MM.1S (cell line): ENCODE measurements around the gene TSHZ3.

Experiments used
- DNase-seq: peaks from one replicate; pipeline ENCODE4 v3.0.0-alpha.2; 2015
- H2AFZ ChIP-seq: fragments of 300-600 bp; sonication (generic); 2 replicates; pipeline ENCODE4 v1.6.0; 2016; ENCODE audit warnings: antibody characterized with exemption, low read length
- H3F3A ChIP-seq: fragments of 300-600 bp; sonication (generic); 2 replicates; pipeline ENCODE4 v1.6.1; 2016; ENCODE audit warnings: mild to moderate bottlenecking, antibody characterized with exemption, low read length, moderate library complexity, mixed read lengths; ENCODE audit not compliant: insufficient read depth
- H3K27ac ChIP-seq: fragments of 300-600 bp; sonication (generic); 2 replicates; pipeline ENCODE4 v1.5.1; 2016; ENCODE audit warnings: mild to moderate bottlenecking, low read length
- H3K27me3 ChIP-seq: fragments of 300-600 bp; sonication (generic); replicated peaks from 2 replicates; pipeline ENCODE4 v1.6.0; 2016; ENCODE audit warnings: low read length; ENCODE audit not compliant: insufficient read depth
- H3K36me3 ChIP-seq: fragments of 300-600 bp; sonication (generic); replicated peaks from 2 replicates; pipeline ENCODE4 v1.6.1; 2016; ENCODE audit warnings: mild to moderate bottlenecking, low read length, mixed read lengths; ENCODE audit not compliant: insufficient read depth
- H3K4me1 ChIP-seq: fragments of 300-600 bp; sonication (generic); 2 replicates; pipeline ENCODE4 v1.6.1; 2016; ENCODE audit warnings: low read length, mixed read lengths
- H3K4me2 ChIP-seq: fragments of 300-600 bp; sonication (generic); 2 replicates; pipeline ENCODE4 v1.6.0; 2016; ENCODE audit warnings: low read depth, low read length
- H3K4me3 ChIP-seq: fragments of 300-600 bp; sonication (generic); 2 replicates; pipeline ENCODE4 v1.5.1; 2016; ENCODE audit warnings: low read length, mixed read lengths
- H3K79me2 ChIP-seq: fragments of 300-600 bp; sonication (generic); 2 replicates; pipeline ENCODE4 v1.6.1; 2016; ENCODE audit warnings: mixed run types, low read length, mixed read lengths
- H3K9ac ChIP-seq: fragments of 300-600 bp; sonication (generic); 2 replicates; pipeline ENCODE4 v1.6.1; 2016; ENCODE audit warnings: low read length, mixed read lengths
- H3K9me2 ChIP-seq: fragments of 300-600 bp; sonication (generic); replicated peaks from 2 replicates; pipeline ENCODE4 v1.6.1; 2016; ENCODE audit warnings: mild to moderate bottlenecking, low read length, mixed read lengths; ENCODE audit not compliant: insufficient read depth
- H3K9me3 ChIP-seq: fragments of 300-600 bp; sonication (generic); replicated peaks from 2 replicates; pipeline ENCODE4 v1.6.1; 2016; ENCODE audit warnings: mild to moderate bottlenecking, low read length, mixed read lengths; ENCODE audit not compliant: insufficient read depth
- H4K20me1 ChIP-seq: fragments of 300-600 bp; sonication (generic); 2 replicates; pipeline ENCODE4 v1.6.1; 2016; ENCODE audit warnings: mild to moderate bottlenecking, low read length, moderate library complexity, mixed read lengths; ENCODE audit not compliant: insufficient read depth
- CTCF ChIP-seq: fragments of 300-600 bp; sonication (generic); IDR thresholded peaks from 2 replicates; pipeline ENCODE4 v1.5.1; 2016; ENCODE audit warnings: antibody characterized with exemption, low read length, mixed read lengths
- EZH2 ChIP-seq: fragments of 300-600 bp; sonication (generic); optimal IDR thresholded peaks from 2 replicates; pipeline ENCODE3; 2017; ENCODE audit warnings: low read depth, mild to moderate bottlenecking, antibody characterized with exemption, low read length, mixed read lengths
- EZH2phosphoT487 ChIP-seq: fragments of 300-600 bp; sonication (generic); IDR thresholded peaks from 2 replicates; pipeline ENCODE4 v1.6.1; 2018; ENCODE audit warnings: antibody characterized with exemption, low read length

TSHZ3 gene

GRCh38 chr19:31282346-31282745 lies 66.9 kb downstream of the TSHZ3 start:
- H3K27me3 ChIP-seq = peaks cover 36% of the 10 kb centered on the region
- no peaks in the 10 kb centered on the region for H3K9me3 ChIP-seq
- no peaks in the 10 kb centered on the region for H3K9me2 ChIP-seq
- no peak for DNase-seq
- no peak overlapping the region for H3K4me2 ChIP-seq
- no peaks in the 10 kb centered on the region for H3K36me3 ChIP-seq
- H3F3A ChIP-seq = no peaks in the 10 kb centered on the region
- no peaks in the 10 kb centered on the region for H3K4me1 ChIP-seq
- H4K20me1 ChIP-seq = no peaks in the 10 kb centered on the region
- no peak for TF ChIP-seq EZH2phosphoT487
- no peak for TF ChIP-seq CTCF
- TF ChIP-seq EZH2 = no peak
- H3K9ac ChIP-seq = no peak overlapping the region
- no peak overlapping the region for H2AFZ ChIP-seq
- no peak overlapping the region for H3K4me3 ChIP-seq
- H3K27ac ChIP-seq = no peak overlapping the region
- no peaks in the 10 kb centered on the region for H3K79me2 ChIP-seq

- Histone ChIP-seq H3K9me2 (no peaks in the 10 kb centered on the region), H3F3A (no peaks in the 10 kb centered on the region), H4K20me1 (no peaks in the 10 kb centered on the region), H3K9me3 (no peaks in the 10 kb centered on the region), H2AFZ (no peak overlapping the region), H3K36me3 (no peaks in the 10 kb centered on the region), H3K4me1 (no peaks in the 10 kb centered on the region), H3K27ac (no peak overlapping the region), H3K79me2 (no peaks in the 10 kb centered on the region), H3K4me2 (no peak overlapping the region), H3K9ac (no peak overlapping the region), H3K4me3 (no peak overlapping the region), H3K27me3 (peaks cover 47% of the 10 kb centered on the region)
- DNase-seq = no peak
- TF ChIP-seq EZH2phosphoT487 (no peak), EZH2 (no peak), CTCF (no peak)
These were observed 68.8 kb downstream of the TSHZ3 start for GRCh38 chr19:31280287-31281006.

GRCh38 chr19:31279436-31279765 lies 69.8 kb downstream of the TSHZ3 start:
- TF ChIP-seq EZH2phosphoT487 (no peak), EZH2 (no peak), CTCF (no peak)
- no peaks in the 10 kb centered on the region for H3K9me2 ChIP-seq
- no peak overlapping the region for H3K27ac ChIP-seq
- H3K36me3 ChIP-seq = no peaks in the 10 kb centered on the region
- no peaks in the 10 kb centered on the region for H3K4me1 ChIP-seq
- no peak overlapping the region for H2AFZ ChIP-seq
- no peaks in the 10 kb centered on the region for H4K20me1 ChIP-seq
- DNase-seq = no peak
- no peaks in the 10 kb centered on the region for H3K9me3 ChIP-seq
- peaks cover 57% of the 10 kb centered on the region for H3K27me3 ChIP-seq
- H3K79me2 ChIP-seq = no peaks in the 10 kb centered on the region
- H3F3A ChIP-seq = no peaks in the 10 kb centered on the region
- no peak overlapping the region for H3K4me2 ChIP-seq
- H3K4me3 ChIP-seq = no peak overlapping the region
- no peak overlapping the region for H3K9ac ChIP-seq
